HepG2 (cell line): Measurements from ENCODE around the gene LYRM4. TPM values are rescaled to one million over a fixed set of nuclear protein-coding genes. Genes with fewer than 3 reads are reported as not detected.
A peak's percentile ranks its signal among the peaks of the same experiment; 100 is the strongest.

ENCODE experiments used
- DNMT3B ChIP-seq: conservative IDR thresholded peaks from 2 replicates; pipeline ENCODE4 v1.6.1; 2016; ENCODE audit warnings: missing biosample characterization, control low read depth
- GTF2F1 ChIP-seq: fragments of 150-350 bp; IDR thresholded peaks from 2 replicates; pipeline ENCODE4 v1.6.1; 2014; ENCODE audit warnings: low read length
- HBP1 ChIP-seq: IDR thresholded peaks from 2 replicates; pipeline ENCODE4 v1.6.1; 2016; ENCODE audit warnings: low read depth, control low read depth
- HOXA3 ChIP-seq: sonication (generic); formaldehyde crosslinking; IDR thresholded peaks from 2 replicates; pipeline ENCODE4 v1.5.0; 2020; ENCODE audit warnings: missing genetic modification reagents
- MYNN ChIP-seq: sonication (generic); formaldehyde crosslinking; IDR thresholded peaks from 2 replicates; pipeline ENCODE4 v1.4.0; 2020; ENCODE audit warnings: mild to moderate bottlenecking, low read depth, missing genetic modification reagents
- PAWR ChIP-seq: sonication (generic); formaldehyde crosslinking; IDR thresholded peaks from 2 replicates; pipeline ENCODE4 v1.4.0; 2020; ENCODE audit warnings: missing genetic modification reagents, mild to moderate bottlenecking, borderline replicate concordance
- RNF219 ChIP-seq: sonication (generic); formaldehyde crosslinking; IDR thresholded peaks from 2 replicates; pipeline ENCODE4 v1.5.0; 2020; ENCODE audit warnings: mild to moderate bottlenecking, missing genetic modification reagents
- SP4 ChIP-seq: sonication (generic); formaldehyde crosslinking; IDR thresholded peaks from 2 replicates; pipeline ENCODE4 v1.8.1; 2023; ENCODE audit warnings: mild to moderate bottlenecking, missing genetic modification reagents
- YY1 ChIP-seq: IDR thresholded peaks from 2 replicates; pipeline ENCODE4 v1.6.1; 2011; ENCODE audit warnings: low read length, low read depth, moderate library complexity, mild to moderate bottlenecking; ENCODE audit not compliant: insufficient read depth, insufficient replicate concordance
- ZFP82 ChIP-seq: sonication (generic); formaldehyde crosslinking; IDR thresholded peaks from 2 replicates; pipeline ENCODE4 v1.5.1; 2020; ENCODE audit warnings: mild to moderate bottlenecking, missing genetic modification reagents, borderline replicate concordance
- ZMYM4 ChIP-seq: sonication (generic); formaldehyde crosslinking; IDR thresholded peaks from 2 replicates; pipeline ENCODE4 v1.8.1; 2023; ENCODE audit warnings: mild to moderate bottlenecking, missing genetic modification reagents
- ZNF12 ChIP-seq: sonication (generic); formaldehyde crosslinking; IDR thresholded peaks from 2 replicates; pipeline ENCODE4 v1.5.0; 2020; ENCODE audit warnings: missing genetic modification reagents
- ZNF235 ChIP-seq: sonication (generic); formaldehyde crosslinking; IDR thresholded peaks from 2 replicates; pipeline ENCODE4 v1.8.1; 2023; ENCODE audit warnings: mild to moderate bottlenecking, missing genetic modification reagents, borderline replicate concordance
- ZNF274 ChIP-seq: sonication (generic); formaldehyde crosslinking; IDR thresholded peaks from 2 replicates; pipeline ENCODE4 v1.5.1; 2020; ENCODE audit warnings: mild to moderate bottlenecking, missing genetic modification reagents
- ZNF292 ChIP-seq: sonication (generic); formaldehyde crosslinking; IDR thresholded peaks from 2 replicates; pipeline ENCODE4 v1.8.1; 2022; ENCODE audit warnings: mild to moderate bottlenecking, low read depth, missing genetic modification reagents, borderline replicate concordance
- ZNF44 ChIP-seq: sonication (generic); formaldehyde crosslinking; IDR thresholded peaks from 2 replicates; pipeline ENCODE4 v1.5.1; 2020; ENCODE audit warnings: mild to moderate bottlenecking, missing genetic modification reagents
- ZNF468 ChIP-seq: sonication (generic); formaldehyde crosslinking; IDR thresholded peaks from 2 replicates; pipeline ENCODE4 v1.8.0; 2022; ENCODE audit warnings: mild to moderate bottlenecking, moderate library complexity, missing genetic modification reagents
- ZNF83 ChIP-seq: sonication (generic); formaldehyde crosslinking; IDR thresholded peaks from 2 replicates; pipeline ENCODE4 v1.4.0; 2020; ENCODE audit warnings: missing genetic modification reagents, mild to moderate bottlenecking, borderline replicate concordance
- polyA plus RNA-seq, 8 experiments: library from polyadenylated mRNA; depleted of rRNA in 3 of 8; stranded (reverse) in 7 of 8; unstranded in 1 of 8; fragments of >200 nt; fragmentation: Illumina TruSeq in 4 of 8; extraction: Trizol in 4 of 8; gene quantifications; 2 replicates each; pipeline versions ENCODE4 v1.2.1 to v1.2.3, GENCODE V29; 2011 to 2016; ENCODE audit warnings: low read depth in 4 of 8, missing spikeins in 1 of 8, mixed read lengths in 1 of 8; ENCODE audit not compliant: insufficient read depth in 1 of 8
- total RNA-seq, 5 experiments: library from RNA; depleted of rRNA; stranded (reverse); fragments of >200 nt; fragmentation: Illumina TruSeq; extraction: Trizol; gene quantifications; 2 replicates each; pipeline ENCODE4 v1.2.3, GENCODE V29; 2016; ENCODE audit warnings: low read depth in 1 of 5
- TF ChIP-seq, protein P1 (sequence below): sonication (generic); formaldehyde crosslinking; IDR thresholded peaks from 2 replicates; pipeline ENCODE4 v1.4.0; 2020; ENCODE audit warnings: missing genetic modification reagents
- TF ChIP-seq, protein P2 (sequence below): sonication (generic); formaldehyde crosslinking; IDR thresholded peaks from 2 replicates; pipeline ENCODE4 v1.4.0; 2020; ENCODE audit warnings: missing genetic modification reagents

Gene LYRM4
- total and polyA plus RNA-seq, 2 of the 13 experiments (the other 11 are each of a cell fraction or from before 2014, with no cell fraction given) = 64.6 to 67.5 TPM

DNA sequence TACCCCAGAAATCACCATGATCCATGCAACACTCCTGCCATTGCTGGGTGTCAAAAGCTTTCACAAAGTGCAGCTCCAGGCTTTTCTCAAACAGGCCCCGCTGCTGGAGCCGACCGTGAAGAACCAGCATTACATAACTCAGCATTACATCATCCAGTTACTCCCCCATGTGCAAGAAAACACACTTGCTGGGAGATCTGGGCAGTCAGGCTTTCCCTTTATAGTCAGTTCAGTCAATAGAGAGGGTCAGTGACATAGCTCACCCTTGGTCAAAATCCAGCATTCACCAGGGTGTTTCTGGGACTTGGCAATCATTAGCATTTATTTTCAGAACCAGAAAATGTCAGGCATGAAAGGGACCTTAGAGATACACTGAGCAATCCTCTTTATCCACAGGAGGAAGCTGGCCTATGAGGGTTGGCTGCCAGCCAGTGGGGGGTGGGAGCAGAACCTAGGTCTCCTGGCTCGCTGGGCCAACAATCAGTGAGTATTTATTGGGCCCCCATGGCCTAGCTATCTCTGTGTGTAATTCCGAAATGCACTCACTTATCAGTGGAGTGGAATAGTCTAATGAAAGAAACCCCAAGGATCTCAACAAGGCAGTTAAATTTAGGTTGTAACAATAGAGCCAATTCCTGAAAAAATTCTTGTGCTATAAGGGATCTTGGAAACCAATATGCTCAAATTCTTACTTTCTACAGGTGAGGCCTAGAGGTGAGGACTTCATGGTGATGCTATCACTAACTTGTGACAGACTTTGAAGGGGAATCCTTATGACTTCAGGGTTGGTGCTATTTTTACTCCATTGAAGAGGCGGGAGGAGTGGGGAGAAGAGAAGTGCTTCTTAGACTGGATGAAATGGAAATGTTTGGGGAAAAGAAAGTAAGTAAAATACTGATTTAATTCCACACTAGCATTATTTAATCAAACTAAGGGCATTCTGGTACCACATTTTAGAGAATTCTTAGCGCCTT, 54.6 kb downstream of the LYRM4 start (continued):
- peak; percentile 86; the same call in 1 of the 2 replicates for TF ChIP-seq ZNF292 (CRISPR knock-in tag)
- TF ChIP-seq GTF2F1 = no peak
- TF ChIP-seq ZNF12 (CRISPR knock-in tag) = peak; percentile 95
- 0 out of 2 replicates have a peak, but pooled peaks have one; percentile 47 for TF ChIP-seq ZNF44 (CRISPR knock-in tag)
- TF ChIP-seq HBP1 = peak; percentile 54; the same call in 1 of the 2 replicates
- TF ChIP-seq DNMT3B (CRISPR knock-in tag) = peak; percentile 85; the same call in 1 of the 2 replicates
- TF ChIP-seq HOXA3 (CRISPR knock-in tag) = peak; percentile 87
- no peak for TF ChIP-seq ZNF235 (CRISPR knock-in tag)
- no peak for TF ChIP-seq ZFP82
- TF ChIP-seq ZNF274 (CRISPR knock-in tag) = no peak; the same call in 1 of the 2 replicates
- no peak; the same call in 1 of the 2 replicates for TF ChIP-seq SP4 (CRISPR knock-in tag)
- no peak for TF ChIP-seq YY1
- TF ChIP-seq, protein P1, sequence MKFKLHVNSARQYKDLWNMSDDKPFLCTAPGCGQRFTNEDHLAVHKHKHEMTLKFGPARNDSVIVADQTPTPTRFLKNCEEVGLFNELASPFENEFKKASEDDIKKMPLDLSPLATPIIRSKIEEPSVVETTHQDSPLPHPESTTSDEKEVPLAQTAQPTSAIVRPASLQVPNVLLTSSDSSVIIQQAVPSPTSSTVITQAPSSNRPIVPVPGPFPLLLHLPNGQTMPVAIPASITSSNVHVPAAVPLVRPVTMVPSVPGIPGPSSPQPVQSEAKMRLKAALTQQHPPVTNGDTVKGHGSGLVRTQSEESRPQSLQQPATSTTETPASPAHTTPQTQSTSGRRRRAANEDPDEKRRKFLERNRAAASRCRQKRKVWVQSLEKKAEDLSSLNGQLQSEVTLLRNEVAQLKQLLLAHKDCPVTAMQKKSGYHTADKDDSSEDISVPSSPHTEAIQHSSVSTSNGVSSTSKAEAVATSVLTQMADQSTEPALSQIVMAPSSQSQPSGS (CRISPR knock-in tag) = peak; percentile 100
- peak; percentile 91; the same call in 1 of the 2 replicates for TF ChIP-seq RNF219 (CRISPR knock-in tag)
- no peak for TF ChIP-seq ZNF83 (CRISPR knock-in tag)
- TF ChIP-seq MYNN (CRISPR knock-in tag) = no peak
- no peak for TF ChIP-seq PAWR (CRISPR knock-in tag)
- TF ChIP-seq, protein P2, sequence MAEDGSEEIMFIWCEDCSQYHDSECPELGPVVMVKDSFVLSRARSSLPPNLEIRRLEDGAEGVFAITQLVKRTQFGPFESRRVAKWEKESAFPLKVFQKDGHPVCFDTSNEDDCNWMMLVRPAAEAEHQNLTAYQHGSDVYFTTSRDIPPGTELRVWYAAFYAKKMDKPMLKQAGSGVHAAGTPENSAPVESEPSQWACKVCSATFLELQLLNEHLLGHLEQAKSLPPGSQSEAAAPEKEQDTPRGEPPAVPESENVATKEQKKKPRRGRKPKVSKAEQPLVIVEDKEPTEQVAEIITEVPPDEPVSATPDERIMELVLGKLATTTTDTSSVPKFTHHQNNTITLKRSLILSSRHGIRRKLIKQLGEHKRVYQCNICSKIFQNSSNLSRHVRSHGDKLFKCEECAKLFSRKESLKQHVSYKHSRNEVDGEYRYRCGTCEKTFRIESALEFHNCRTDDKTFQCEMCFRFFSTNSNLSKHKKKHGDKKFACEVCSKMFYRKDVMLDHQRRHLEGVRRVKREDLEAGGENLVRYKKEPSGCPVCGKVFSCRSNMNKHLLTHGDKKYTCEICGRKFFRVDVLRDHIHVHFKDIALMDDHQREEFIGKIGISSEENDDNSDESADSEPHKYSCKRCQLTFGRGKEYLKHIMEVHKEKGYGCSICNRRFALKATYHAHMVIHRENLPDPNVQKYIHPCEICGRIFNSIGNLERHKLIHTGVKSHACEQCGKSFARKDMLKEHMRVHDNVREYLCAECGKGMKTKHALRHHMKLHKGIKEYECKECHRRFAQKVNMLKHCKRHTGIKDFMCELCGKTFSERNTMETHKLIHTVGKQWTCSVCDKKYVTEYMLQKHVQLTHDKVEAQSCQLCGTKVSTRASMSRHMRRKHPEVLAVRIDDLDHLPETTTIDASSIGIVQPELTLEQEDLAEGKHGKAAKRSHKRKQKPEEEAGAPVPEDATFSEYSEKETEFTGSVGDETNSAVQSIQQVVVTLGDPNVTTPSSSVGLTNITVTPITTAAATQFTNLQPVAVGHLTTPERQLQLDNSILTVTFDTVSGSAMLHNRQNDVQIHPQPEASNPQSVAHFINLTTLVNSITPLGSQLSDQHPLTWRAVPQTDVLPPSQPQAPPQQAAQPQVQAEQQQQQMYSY (CRISPR knock-in tag) = no peak
- TF ChIP-seq ZMYM4 (CRISPR knock-in tag) = peak; percentile 96
- TF ChIP-seq ZNF468 (CRISPR knock-in tag) = no peak
